Measurements from ENCODE around the gene C11orf86. TPM values are rescaled to one million over a fixed set of nuclear protein-coding genes. Genes with fewer than 3 reads are reported as not detected.

Gene C11orf86
- total RNA-seq, 1 donor from 2014 or later, result 0.64 TPM

GRCh38 chr11:66966351-66966750, 8.8 kb upstream of the C11orf86 start:
- DNase-seq (ENCODE audit: low spot score), result no peak

- no peak for DNase-seq (ENCODE audit: low spot score)
Observed at GRCh38 chr11:66967670-66968425, 7.3 kb upstream of the C11orf86 start.

- no peak for DNase-seq (ENCODE audit: low spot score)
Observed at GRCh38 chr11:66969584-66970225, 5.4 kb upstream of the C11orf86 start.

GRCh38 chr11:66970371-66970806, 4.7 kb upstream of the C11orf86 start:
- DNase-seq (ENCODE audit: low spot score), result no peak

- DNase-seq (ENCODE audit: low spot score), result no peak
Observed at GRCh38 chr11:66970807-66971442, 4.2 kb upstream of the C11orf86 start.

- DNase-seq (ENCODE audit: low spot score), result no peak
Observed at GRCh38 chr11:66971488-66971887, 3.6 kb upstream of the C11orf86 start.

GRCh38 chr11:66973956-66974580, 1.0 kb upstream of the C11orf86 start:
- DNase-seq (ENCODE audit: low spot score), result no peak

GRCh38 chr11:66975405-66976027, 412 bp downstream of the C11orf86 start:
- no peak for DNase-seq (ENCODE audit: low spot score)

- no peak for DNase-seq (ENCODE audit: low spot score)
Observed at GRCh38 chr11:66976028-66976467, 944 bp downstream of the C11orf86 start.

- no peak for DNase-seq (ENCODE audit: low spot score)
Observed at GRCh38 chr11:66976925-66977324, 1.8 kb downstream of the C11orf86 start.

- DNase-seq (ENCODE audit: low spot score), result no peak
Observed at GRCh38 chr11:66978229-66978628, 3.1 kb downstream of the C11orf86 start.

GRCh38 chr11:66978717-66979116, 3.6 kb downstream of the C11orf86 start:
- no peak for DNase-seq (ENCODE audit: low spot score)

- no peak for DNase-seq (ENCODE audit: low spot score)
Observed at GRCh38 chr11:66979336-66979980, 4.4 kb downstream of the C11orf86 start.

- no peak for DNase-seq (ENCODE audit: low spot score)
Observed at GRCh38 chr11:66981976-66982578, 7.0 kb downstream of the C11orf86 start.

GRCh38 chr11:66983275-66983924, 8.3 kb downstream of the C11orf86 start:
- DNase-seq (ENCODE audit: low spot score), result no peak

GRCh38 chr11:66985508-66986177, 10.5 kb downstream of the C11orf86 start:
- no peak for DNase-seq (ENCODE audit: low spot score)

- DNase-seq (ENCODE audit: low spot score), result no peak
Observed at GRCh38 chr11:66986178-66986545, 11.1 kb downstream of the C11orf86 start.

- DNase-seq (ENCODE audit: low spot score), result no peak
Observed at GRCh38 chr11:66987158-66987620, 12.1 kb downstream of the C11orf86 start.
